K562 (cell line): ENCODE measurements around the gene VDR. TPM values are rescaled to one million over a fixed set of nuclear protein-coding genes. Genes with fewer than 3 reads are reported as not detected.

Source experiments
- BCOR ChIP-seq: fragments of 450-650 bp; IDR thresholded peaks from 2 replicates; pipeline ENCODE4 v1.6.1; 2016
- CBX1 ChIP-seq: sonication (generic); IDR thresholded peaks from 2 replicates; pipeline ENCODE4 v1.6.1; 2016; ENCODE audit warnings: antibody characterized with exemption, low read depth, mild to moderate bottlenecking
- CHD2 ChIP-seq: IDR thresholded peaks from 2 replicates; pipeline ENCODE4 v1.6.1; 2011; ENCODE audit warnings: low read depth, low read length
- HMG20A ChIP-seq: fragments of 450-650 bp; formaldehyde crosslinking; conservative IDR thresholded peaks from 2 replicates; pipeline ENCODE4 v1.4.0; 2020; ENCODE audit warnings: mild to moderate bottlenecking, mixed read lengths
- JUN ChIP-seq, 2 experiments: sonication (generic) in 1 of 2; formaldehyde crosslinking in 1 of 2; IDR thresholded peaks; 2 replicates each; pipeline versions ENCODE4 v1.6.1 to v1.8.0; 2012 to 2022; ENCODE audit warnings: borderline replicate concordance in 2 of 2, mild to moderate bottlenecking in 2 of 2, improper control_type of control experiment in 1 of 2, low read depth in 1 of 2, low read length in 1 of 2, missing genetic modification reagents in 1 of 2
- KDM5B ChIP-seq: fragments of 200-600 bp; sonication (generic); IDR thresholded peaks from 2 replicates; pipeline ENCODE4 v1.6.1; 2012; ENCODE audit warnings: low read depth, mild to moderate bottlenecking, moderate library complexity, low read length, control low read depth, inconsistent platforms; ENCODE audit not compliant: insufficient replicate concordance
- MAZ ChIP-seq, 2 experiments: fragments of 450-650 bp in 1 of 2; sonication (generic) in 1 of 2; formaldehyde crosslinking; IDR thresholded peaks in 1 of 2; conservative IDR thresholded peaks in 1 of 2; 2 replicates each; pipeline versions ENCODE4 v1.4.0 to v1.5.0; 2020; ENCODE audit warnings: mild to moderate bottlenecking in 1 of 2, missing genetic modification reagents in 1 of 2
- POLR2H ChIP-seq: IDR thresholded peaks from 2 replicates; pipeline ENCODE4 v1.6.1; 2016; ENCODE audit warnings: missing genetic modification characterization, low read depth, mild to moderate bottlenecking, control low read depth, missing compliant biosample characterization, moderate library complexity
- PTBP1 ChIP-seq: fragments of 200-400 bp; formaldehyde crosslinking; IDR thresholded peaks from 2 replicates; pipeline ENCODE4 v1.6.1; 2017; ENCODE audit warnings: low read depth, low read length
- SMARCE1 ChIP-seq: fragments of 450-650 bp; IDR thresholded peaks from 2 replicates; pipeline ENCODE4 v1.7.1; 2016; ENCODE audit warnings: mild to moderate bottlenecking
- SREBF1 ChIP-seq: fragments of 150-350 bp; IDR thresholded peaks from 2 replicates; pipeline ENCODE4 v1.6.1; 2014; ENCODE audit warnings: antibody characterized with exemption, low read depth, low read length, borderline replicate concordance
- STAT5A ChIP-seq: IDR thresholded peaks from 2 replicates; pipeline ENCODE4 v1.6.1; 2012; ENCODE audit warnings: low read length, inconsistent platforms, borderline replicate concordance
- ZNF699 ChIP-seq: fragments of 250-450 bp; sonication (Bioruptor Pico); IDR thresholded peaks from 2 replicates; pipeline ENCODE4 v1.8.0; 2021; ENCODE audit warnings: mild to moderate bottlenecking, moderate library complexity; ENCODE audit not compliant: insufficient replicate concordance
- ZSCAN32 ChIP-seq: fragments of 450-650 bp; formaldehyde crosslinking; IDR thresholded peaks from 2 replicates; pipeline ENCODE4 v1.4.0; 2020; ENCODE audit warnings: mild to moderate bottlenecking, moderate library complexity
- polyA plus RNA-seq, 8 experiments: library from polyadenylated mRNA; depleted of rRNA in 4 of 8; stranded (reverse) in 5 of 8; unstranded in 3 of 8; fragments of >200 nt; fragmentation: Nextera tagmentation in 2 of 8; fragmentation: Illumina TruSeq in 1 of 8; extraction: Ambion mirVana in 2 of 8; extraction: Trizol in 1 of 8; gene quantifications; 2 replicates each; pipeline versions ENCODE4 v1.2.1 to v1.2.3, GENCODE V29; 2011 to 2014; ENCODE audit warnings: inconsistent platforms in 1 of 8, missing spikeins in 1 of 8
- total RNA-seq, 7 experiments: library from RNA; depleted of rRNA in 6 of 7; stranded (reverse); fragments of >200 nt in 6 of 7; fragmentation: Illumina TruSeq in 2 of 7; extraction: Trizol in 2 of 7; gene quantifications; 2 replicates each; pipeline versions ENCODE4 v1.2.1 to v1.2.3, GENCODE V29; 2011 to 2021; ENCODE audit warnings: low replicate concordance in 1 of 7
- TF ChIP-seq, protein P1 (sequence below): fragments of 450-650 bp; formaldehyde crosslinking; IDR thresholded peaks from 2 replicates; pipeline ENCODE4 v1.4.0; 2020; ENCODE audit warnings: mild to moderate bottlenecking, mixed read lengths
- TF ChIP-seq, protein P2 (sequence below): fragments of 450-650 bp; formaldehyde crosslinking; IDR thresholded peaks from 2 replicates; pipeline ENCODE4 v1.4.0; 2022; ENCODE audit warnings: mild to moderate bottlenecking, moderate library complexity
- TF ChIP-seq, protein P3 (sequence below): IDR thresholded peaks from 3 replicates; pipeline ENCODE4 v1.6.1; 2011; ENCODE audit warnings: borderline replicate concordance, mild to moderate bottlenecking, moderate library complexity; ENCODE audit not compliant: insufficient read length; ENCODE audit errors: extremely low read depth

Gene VDR
- total and polyA plus RNA-seq, 9 of the 15 experiments (the other 6 are each of a cell fraction or from before 2014, with no cell fraction given) = 0.61 to 4.8 (median 2.0) TPM

DNA sequence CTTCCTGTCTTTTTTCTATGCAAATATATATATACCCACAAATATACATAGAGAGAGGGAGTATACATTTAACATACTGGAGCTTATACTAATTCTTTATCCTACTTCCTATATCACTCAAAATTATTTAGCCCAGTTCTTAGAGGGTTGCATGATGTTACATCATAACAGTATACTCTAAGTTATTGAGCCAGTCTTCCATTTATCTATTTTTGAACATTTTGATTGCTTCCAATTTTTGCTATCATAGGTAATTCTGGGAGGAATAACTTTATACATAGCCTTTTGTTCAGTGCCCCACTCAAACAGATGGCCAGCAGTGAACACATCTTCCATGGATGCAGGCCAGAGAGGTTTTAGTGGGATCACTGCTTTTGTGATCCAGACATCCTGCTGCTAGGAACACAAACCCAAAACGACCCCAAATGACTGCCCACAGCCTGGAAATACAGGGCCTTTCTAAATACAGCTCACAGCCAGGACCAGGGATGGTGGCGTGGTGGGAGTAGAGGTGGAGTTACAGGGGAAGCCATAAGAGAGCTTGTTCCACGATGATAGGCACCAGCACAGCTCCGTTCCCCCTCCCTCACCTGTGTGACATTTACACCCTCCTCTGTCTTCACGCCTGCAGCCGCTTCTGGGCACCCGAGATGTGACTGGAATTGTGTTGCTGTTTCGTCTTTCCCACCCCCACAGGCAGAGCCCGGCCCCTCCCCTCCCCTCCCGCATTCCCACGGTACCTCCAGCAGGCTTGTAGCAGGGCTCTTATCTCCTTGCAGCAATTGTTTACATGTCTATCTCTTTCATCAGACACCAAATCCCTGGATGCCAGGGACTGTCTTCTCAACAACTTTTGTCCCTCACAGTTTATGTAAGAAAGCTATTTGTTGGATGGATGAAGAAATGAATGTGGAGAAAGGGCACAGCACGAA, 54.4 kb downstream of the VDR start (continued):
- TF ChIP-seq, protein P1, sequence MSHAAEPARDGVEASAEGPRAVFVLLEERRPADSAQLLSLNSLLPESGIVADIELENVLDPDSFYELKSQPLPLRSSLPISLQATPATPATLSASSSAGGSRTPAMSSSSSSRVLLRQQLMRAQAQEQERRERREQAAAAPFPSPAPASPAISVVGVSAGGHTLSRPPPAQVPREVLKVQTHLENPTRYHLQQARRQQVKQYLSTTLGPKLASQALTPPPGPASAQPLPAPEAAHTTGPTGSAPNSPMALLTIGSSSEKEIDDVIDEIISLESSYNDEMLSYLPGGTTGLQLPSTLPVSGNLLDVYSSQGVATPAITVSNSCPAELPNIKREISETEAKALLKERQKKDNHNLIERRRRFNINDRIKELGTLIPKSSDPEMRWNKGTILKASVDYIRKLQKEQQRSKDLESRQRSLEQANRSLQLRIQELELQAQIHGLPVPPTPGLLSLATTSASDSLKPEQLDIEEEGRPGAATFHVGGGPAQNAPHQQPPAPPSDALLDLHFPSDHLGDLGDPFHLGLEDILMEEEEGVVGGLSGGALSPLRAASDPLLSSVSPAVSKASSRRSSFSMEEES (CRISPR knock-in tag) = no peak
- no peak for TF ChIP-seq KDM5B
- peak in 1 of 2 experiments; percentile 36; a peak in 2 of 4 replicates for TF ChIP-seq MAZ (CRISPR knock-in tag; conservative IDR thresholded peaks at IDR 0.05 in 1 of 2, IDR thresholded peaks at IDR 0.05 in 1 of 2)
- TF ChIP-seq, protein P2, sequence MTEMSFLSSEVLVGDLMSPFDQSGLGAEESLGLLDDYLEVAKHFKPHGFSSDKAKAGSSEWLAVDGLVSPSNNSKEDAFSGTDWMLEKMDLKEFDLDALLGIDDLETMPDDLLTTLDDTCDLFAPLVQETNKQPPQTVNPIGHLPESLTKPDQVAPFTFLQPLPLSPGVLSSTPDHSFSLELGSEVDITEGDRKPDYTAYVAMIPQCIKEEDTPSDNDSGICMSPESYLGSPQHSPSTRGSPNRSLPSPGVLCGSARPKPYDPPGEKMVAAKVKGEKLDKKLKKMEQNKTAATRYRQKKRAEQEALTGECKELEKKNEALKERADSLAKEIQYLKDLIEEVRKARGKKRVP (CRISPR knock-in tag) = peak; percentile 86
- no peak for TF ChIP-seq ZNF699 (CRISPR knock-in tag)
- peak; percentile 53 for TF ChIP-seq POLR2H (tag)
- peak; percentile 37; the same call in 1 of the 2 replicates for TF ChIP-seq STAT5A
- TF ChIP-seq ZSCAN32 (CRISPR knock-in tag) = 0 out of 2 replicates have a peak, but pooled peaks have one; percentile 47
- TF ChIP-seq BCOR = no peak
- no peak for TF ChIP-seq CHD2
- no peak for TF ChIP-seq HMG20A
- TF ChIP-seq SREBF1 = no peak
- TF ChIP-seq JUN (IDR thresholded peaks at IDR 0.05; ENCODE audit: borderline replicate concordance, low read depth, low read length) = peak; percentile 21; the same call in 1 of the 2 replicates
- no peak for TF ChIP-seq JUN (CRISPR knock-in tag; IDR thresholded peaks at IDR 0.05; ENCODE audit: borderline replicate concordance)
- TF ChIP-seq PTBP1 = no peak
- TF ChIP-seq, protein P3, sequence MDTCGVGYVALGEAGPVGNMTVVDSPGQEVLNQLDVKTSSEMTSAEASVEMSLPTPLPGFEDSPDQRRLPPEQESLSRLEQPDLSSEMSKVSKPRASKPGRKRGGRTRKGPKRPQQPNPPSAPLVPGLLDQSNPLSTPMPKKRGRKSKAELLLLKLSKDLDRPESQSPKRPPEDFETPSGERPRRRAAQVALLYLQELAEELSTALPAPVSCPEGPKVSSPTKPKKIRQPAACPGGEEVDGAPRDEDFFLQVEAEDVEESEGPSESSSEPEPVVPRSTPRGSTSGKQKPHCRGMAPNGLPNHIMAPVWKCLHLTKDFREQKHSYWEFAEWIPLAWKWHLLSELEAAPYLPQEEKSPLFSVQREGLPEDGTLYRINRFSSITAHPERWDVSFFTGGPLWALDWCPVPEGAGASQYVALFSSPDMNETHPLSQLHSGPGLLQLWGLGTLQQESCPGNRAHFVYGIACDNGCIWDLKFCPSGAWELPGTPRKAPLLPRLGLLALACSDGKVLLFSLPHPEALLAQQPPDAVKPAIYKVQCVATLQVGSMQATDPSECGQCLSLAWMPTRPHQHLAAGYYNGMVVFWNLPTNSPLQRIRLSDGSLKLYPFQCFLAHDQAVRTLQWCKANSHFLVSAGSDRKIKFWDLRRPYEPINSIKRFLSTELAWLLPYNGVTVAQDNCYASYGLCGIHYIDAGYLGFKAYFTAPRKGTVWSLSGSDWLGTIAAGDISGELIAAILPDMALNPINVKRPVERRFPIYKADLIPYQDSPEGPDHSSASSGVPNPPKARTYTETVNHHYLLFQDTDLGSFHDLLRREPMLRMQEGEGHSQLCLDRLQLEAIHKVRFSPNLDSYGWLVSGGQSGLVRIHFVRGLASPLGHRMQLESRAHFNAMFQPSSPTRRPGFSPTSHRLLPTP = no peak
- peak; percentile 70; the same call in 1 of the 2 replicates for TF ChIP-seq SMARCE1
- no peak for TF ChIP-seq CBX1
